Measurements from ENCODE around the gene CRLF1.
A peak's percentile ranks its signal among the peaks of the same experiment; 100 is the strongest.

Gene CRLF1

DNA sequence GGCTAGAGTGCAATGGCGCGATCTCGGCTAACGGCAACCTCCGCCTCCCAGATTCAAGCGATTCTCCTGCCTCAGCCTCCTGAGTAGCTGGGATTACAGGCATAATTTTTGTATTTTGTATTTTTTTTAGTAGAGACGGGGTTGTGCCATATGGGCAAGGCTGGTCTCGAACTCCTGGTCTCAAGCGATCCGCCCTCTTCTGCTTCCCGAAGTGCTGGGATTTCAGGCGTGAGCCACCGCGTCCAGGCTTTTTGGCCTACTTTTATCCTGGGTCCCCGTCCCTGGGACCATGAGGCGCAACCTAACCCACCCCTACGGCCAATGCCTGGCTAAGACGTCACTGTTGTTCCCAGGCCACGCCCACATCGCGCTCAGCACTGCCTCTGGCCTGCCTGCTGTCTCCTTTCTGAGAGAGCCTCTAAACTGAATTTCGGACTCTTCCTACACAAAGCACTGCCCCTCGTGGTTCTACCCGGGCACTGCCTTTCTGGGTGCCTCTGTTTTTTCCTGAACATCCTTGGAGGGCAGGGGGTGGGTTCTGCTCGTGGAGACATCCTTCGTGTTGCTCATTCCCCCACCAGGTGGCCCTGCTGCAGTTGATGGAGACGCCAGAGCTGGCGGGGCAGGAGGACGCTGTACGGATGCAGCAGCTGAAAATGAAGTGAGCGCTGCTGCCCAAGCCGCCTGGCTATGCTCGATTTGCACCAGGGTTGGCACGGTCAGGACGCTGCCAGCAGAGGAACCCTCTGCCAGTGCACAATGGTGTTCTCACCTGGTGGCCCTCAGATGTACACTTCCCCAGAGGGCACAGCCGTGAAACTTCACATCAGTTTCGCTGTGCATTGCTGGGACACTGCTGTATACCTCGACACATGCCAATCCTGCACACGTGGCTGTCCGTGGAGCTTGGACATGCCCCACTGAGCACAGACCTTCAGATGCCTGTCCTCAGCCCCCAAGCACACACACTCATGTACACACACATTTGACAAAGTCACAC, 16.0 kb downstream of the CRLF1 start:
- DNase-seq = no peak

DNA sequence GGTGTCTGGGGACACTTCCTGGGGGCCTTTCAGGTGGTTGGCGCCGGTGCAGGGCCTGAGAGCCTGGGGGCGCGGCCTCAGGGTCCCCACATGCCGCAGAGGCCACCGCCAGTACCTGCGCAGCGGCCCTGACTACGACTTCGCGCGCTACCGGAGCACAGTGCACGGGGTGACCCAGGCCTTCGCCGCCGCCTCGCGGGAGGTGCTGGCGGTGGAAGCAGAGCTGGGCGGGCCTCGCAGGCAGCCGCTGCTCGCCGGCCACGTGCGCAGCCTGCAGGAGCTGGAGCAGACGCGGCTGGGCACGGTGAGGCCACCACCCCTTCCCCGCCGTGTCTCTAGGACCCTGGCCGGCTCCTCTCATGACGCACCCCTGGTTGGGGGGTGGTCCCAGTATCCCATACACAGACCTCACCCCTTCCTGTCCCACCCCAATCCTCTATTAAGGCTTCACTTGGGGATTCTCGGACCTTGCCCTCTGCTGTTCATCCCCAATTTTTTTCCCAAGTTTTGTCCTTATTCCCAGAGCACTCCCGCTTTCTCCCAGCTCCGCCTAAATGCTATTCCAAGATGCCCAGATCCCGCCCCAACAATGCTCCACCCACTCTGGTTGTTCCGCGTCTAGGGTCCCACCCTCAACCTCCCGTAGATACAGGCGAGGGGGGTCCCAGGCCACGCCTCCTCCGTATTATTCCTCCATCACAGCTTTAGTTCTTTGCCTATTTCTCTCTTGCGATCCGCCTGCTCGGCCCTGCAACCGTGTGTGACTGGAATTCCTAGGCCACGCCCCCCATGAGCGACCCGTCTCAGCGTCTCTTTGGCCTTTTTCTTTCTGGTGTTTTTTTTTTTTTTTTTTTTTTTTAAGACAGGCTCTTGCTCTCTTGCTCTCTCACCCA, 17.0 kb downstream of the CRLF1 start:
- peak; percentile 69 for DNase-seq

GRCh38 chr19:18588611-18589379, 17.8 kb downstream of the CRLF1 start, which contains the start of gene REX1BD:
Gene REX1BD, plus strand, starts transcription at chr19:18588798. Its CDS starts 4 bp downstream, at chr19:18588802.
- peak; percentile 80 for DNase-seq

- no peak for DNase-seq
Measured at GRCh38 chr19:18587962-18588610, 18.5 kb downstream of the CRLF1 start.

- DNase-seq = no peak
Measured at GRCh38 chr19:18587561-18587960, 19.0 kb downstream of the CRLF1 start.

GRCh38 chr19:18586306-18586705, 20.3 kb downstream of the CRLF1 start:
- DNase-seq = no peak

DNA sequence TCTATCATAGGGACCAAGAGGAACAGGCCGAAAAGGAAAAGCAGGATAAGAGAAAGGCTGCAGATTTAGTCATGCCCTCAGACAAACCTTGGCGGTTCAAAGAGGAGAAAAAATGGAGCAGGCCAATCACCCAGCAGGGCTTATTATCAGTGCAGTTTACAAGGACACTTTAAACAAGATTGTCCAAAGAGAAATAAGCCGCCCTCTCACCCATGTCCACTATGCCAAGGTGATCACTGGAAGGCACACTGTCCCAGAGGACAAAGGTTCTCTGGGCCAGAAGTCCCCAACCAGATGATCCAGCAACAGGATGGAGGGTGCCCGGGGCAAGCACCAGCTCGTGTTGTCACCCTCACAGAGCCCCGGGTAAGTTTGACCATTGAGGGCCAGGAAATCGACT, 26.3 kb downstream of the CRLF1 start:
- DNase-seq = no peak

- no peak for DNase-seq
Measured at GRCh38 chr19:18577365-18577914, 29.2 kb downstream of the CRLF1 start.

- DNase-seq = no peak
Measured at GRCh38 chr19:18576383-18576782, 30.2 kb downstream of the CRLF1 start.

DNA sequence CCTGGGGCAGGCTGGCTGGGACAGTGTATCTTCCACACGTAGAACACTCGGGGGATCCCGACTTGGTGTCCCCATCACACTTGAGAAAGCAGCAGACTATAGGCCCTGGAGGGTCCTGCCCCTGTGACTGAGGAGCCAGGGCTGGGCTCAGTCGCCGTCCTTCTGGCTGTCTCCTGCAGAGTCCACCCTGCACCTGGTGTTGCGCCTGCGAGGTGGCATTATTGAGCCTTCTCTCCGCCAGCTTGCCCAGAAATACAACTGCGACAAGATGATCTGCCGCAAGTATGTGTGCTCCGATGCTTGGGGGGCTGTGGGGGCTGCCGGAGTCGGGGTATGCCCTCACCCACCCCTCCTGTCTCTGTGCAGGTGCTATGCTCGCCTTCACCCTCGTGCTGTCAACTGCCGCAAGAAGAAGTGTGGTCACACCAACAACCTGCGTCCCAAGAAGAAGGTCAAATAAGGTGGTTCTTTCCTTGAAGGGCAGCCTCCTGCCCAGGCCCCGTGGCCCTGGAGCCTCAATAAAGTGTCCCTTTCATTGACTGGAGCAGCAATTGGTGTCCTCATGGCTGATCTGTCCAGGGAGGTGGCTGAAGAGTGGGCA, 31.8 kb downstream of the CRLF1 start:
- DNase-seq = no peak

DNA sequence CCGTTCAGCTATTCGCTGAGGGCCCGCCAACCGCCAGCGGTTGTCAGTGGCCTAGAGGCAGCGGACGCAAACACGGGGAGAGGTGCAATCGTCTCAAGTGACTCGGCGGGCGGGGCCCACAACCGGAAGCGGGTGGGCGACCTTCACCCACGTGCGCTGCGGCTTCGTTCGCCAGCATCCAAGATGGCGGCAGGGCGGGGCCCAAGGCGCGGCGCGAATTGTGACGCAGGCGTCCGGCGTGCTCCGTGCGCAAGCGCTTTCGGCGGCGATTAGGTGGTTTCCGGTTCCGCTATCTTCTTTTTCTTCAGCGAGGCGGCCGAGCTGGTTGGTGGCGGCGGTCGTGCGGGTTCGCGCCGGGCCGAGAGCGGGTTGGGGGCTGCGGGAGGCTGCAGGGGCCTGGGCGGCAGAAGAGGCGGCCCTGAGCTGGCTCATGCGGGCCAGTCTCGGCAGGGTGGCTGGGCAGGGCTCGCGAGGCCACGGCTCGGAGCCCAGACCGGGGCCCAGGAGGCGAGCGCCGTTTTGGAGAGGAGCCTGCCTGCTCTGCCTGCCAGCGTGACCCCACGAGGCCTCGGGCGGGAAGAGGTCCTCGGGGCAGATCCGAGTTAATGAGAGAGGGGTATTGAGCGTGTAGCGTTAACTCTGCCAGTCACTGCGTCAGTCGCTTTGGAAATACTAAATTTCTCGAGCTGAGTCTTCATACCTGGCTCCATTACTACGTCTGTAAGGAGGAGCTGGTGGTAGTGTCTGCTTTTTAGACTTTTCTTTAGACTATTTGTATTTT, 34.8 kb downstream of the CRLF1 start, which contains the start of gene UBA52:
Gene UBA52 (plus strand): TSS at position 294 of the 781 bp plus-strand sequence. CDS start 1,444 bp downstream, outside the sequence.
- DNase-seq = peak; percentile 99

DNA sequence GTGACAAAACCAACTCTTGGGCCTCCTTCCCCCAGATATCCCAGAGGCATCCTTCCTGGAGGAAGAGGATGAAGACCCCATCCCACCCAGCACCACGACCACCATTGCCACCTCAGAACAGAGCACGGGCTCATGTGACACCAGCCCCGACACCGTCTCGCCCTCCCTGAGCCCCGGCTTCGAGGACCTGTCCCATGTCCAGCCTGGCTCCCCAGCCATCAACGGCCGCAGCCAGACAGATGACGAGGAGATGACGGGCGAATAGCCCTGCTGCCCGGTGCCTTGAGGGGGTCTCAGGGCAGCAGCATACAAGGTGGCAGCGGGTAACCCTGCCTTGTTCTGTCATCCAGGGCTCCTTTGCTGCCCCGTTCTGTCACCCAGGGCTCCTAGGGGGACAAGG, 38.2 kb downstream of the CRLF1 start:
- DNase-seq = no peak

DNA sequence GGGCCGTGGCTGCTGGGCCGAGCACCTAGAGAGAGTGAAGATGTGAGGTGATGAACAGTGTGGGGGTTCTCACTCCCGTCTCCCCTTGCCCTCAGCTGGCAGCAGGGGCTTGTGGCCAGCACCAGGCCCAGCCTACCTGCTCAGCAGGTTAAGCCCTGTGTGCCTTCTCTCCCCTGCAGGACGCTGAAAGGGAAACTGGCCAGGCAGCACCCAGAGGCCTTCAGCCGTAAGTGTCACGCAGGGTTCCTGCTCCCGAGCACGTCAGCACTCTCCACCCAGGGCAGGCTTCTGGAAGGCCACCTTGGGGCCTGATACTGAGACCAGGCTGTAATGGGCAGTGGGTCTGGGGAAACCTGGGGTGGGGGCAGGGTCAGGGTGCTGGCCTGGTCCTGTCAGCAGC, 39.6 kb downstream of the CRLF1 start:
- no peak for DNase-seq

DNA sequence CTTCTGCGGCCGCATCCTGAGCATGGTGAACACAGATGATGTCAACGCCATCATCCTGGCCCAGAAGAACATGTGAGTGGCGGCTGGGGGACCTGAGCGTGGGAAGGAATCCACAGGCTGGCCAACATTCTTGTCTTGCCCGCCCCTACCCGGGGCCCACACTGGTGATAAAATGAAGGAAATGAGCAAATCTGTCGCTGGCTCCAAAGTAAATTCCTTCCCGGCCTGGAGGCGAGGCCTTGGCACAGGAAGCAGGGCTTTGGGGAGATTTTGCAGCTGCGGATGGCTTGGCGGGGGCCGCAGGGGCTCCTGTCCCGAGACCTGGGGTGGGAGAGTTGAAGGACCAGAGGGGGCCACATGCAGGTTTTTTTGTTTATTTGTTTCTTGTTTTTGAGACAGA, 44.5 kb downstream of the CRLF1 start:
- no peak for DNase-seq

DNA sequence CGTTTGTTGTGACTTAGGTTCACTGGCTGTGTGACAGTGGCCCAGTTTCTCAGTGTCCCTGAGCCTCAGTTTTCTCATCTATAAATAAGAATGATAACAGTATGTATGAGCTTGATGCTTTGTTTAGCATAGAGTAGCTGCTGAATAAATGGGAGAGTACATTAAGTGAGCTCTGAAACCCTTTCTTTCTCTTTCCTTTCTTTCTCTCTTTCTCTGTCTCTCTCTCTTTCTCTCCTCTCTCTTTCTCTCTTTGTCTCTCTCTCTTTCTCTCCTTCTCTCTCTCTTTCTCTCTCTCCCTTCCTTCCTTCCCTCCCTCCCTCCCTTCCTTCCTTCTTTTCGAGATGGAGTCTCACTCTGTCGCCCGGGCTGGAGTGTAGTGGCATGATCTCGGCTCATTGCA, 46.9 kb downstream of the CRLF1 start:
- no peak for DNase-seq

- no peak for DNase-seq
Measured at GRCh38 chr19:18558604-18559003, 48.0 kb downstream of the CRLF1 start.

GRCh38 chr19:18558202-18558555, 48.4 kb downstream of the CRLF1 start:
- no peak for DNase-seq

- DNase-seq = peak; percentile 91
Measured at GRCh38 chr19:18557411-18558201, 49.0 kb downstream of the CRLF1 start, which contains the start of gene KXD1. Gene KXD1, plus strand, starts transcription at chr19:18557870. Its CDS starts 4,187 bp downstream, at chr19:18562057.

DNA sequence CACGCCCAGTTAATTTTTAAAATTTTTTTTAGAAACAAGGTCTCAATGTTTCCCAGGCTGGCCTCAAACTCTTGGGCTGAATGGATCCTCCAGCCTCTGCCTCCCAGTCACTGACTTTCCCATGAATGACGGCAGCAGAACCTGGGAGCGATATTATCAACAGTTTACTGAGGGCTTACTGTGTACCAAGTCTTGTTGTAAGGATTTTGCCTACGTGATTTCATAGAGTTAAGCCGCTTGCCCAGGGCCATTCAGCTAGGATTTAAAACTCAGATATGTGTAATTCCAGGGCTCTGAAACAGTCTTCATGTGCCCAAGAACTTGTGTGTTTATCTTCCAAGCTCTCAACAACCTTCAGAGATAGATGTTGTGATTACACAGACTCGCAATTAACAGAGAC, 55.0 kb downstream of the CRLF1 start:
- DNase-seq = no peak

Measured in activated gamma-delta T cell (primary cell).